Muscle layer of duodenum (tissue), 2 donors: ENCODE results near the gene COL15A1.

Source experiments
- H3K27ac ChIP-seq: one replicate; pipeline ENCODE4 v1.7.0; 2013; ENCODE audit warnings: mild to moderate bottlenecking, low read length
- H3K27me3 ChIP-seq: one replicate; pipeline ENCODE4 v1.7.0; 2013; ENCODE audit warnings: low read depth, mild to moderate bottlenecking, control low read depth, low read length
- H3K36me3 ChIP-seq, 2 donors: one replicate each; pipeline ENCODE4 v1.7.0; 2013; ENCODE audit warnings: low read length in 2 of 2, control low read depth in 1 of 2, mild to moderate bottlenecking in 1 of 2; ENCODE audit not compliant: insufficient read depth in 2 of 2, control insufficient read depth in 1 of 2
- H3K4me1 ChIP-seq, 2 donors: one replicate each; pipeline ENCODE4 v1.7.0; 2013; ENCODE audit warnings: low read length in 2 of 2, mild to moderate bottlenecking in 2 of 2, control low read depth in 1 of 2, moderate library complexity in 1 of 2; ENCODE audit not compliant: insufficient read depth in 2 of 2, control insufficient read depth in 1 of 2
- H3K4me3 ChIP-seq, 2 donors: one replicate each; pipeline ENCODE4 v1.7.0; 2013; ENCODE audit warnings: low read length in 2 of 2, low read depth in 1 of 2, mild to moderate bottlenecking in 1 of 2
- H3K9me3 ChIP-seq, 2 donors: one replicate each; pipeline ENCODE4 v1.7.0; 2013; ENCODE audit warnings: low read length in 2 of 2, control low read depth in 1 of 2, mild to moderate bottlenecking in 1 of 2; ENCODE audit not compliant: control insufficient read depth in 1 of 2
- donor health status: healthy.

COL15A1 gene

GRCh38 chr9:98973576-98973975 lies 29.9 kb downstream of the COL15A1 start:
- Histone ChIP-seq H3K4me3 (no peak overlapping the region), H3K27ac (peak overlapping the region; percentile 72), H3K27me3 (no peaks in the 10 kb centered on the region), H3K9me3 (no peaks in the 10 kb centered on the region), H3K4me1 (peaks cover 17 to 60% of the 10 kb centered on the region in 2 donors), H3K36me3 (no peaks in the 10 kb centered on the region)

DNA sequence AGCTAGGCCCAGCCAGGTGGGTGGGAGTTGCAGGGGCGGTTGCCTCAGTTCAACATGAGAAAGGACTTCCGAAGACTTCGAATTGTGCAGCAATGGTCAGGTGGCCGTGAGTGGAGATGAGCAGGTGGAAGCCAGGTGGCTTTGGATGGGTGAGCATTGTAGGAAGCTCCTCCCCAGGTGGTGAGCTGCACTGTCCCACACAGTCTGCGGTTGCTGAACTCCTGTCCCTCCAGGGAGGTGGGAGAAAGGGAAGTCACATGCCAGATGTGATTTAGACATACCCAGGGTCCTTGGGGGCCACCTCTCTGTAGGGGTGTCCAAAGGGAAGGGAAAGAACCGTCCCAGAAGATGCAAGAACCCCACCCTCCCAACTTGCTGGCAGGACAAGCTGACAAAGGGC lies 30.4 kb downstream of the COL15A1 start:
- peak overlapping the region in 1 of 2 donors; percentile 46 for H3K4me3 ChIP-seq
- peaks cover 17 to 55% of the 10 kb centered on the region in 2 donors for H3K4me1 ChIP-seq
- no peaks in the 10 kb centered on the region for H3K9me3 ChIP-seq
- no peaks in the 10 kb centered on the region for H3K27me3 ChIP-seq
- H3K27ac ChIP-seq, result peak overlapping the region; percentile 72
- H3K36me3 ChIP-seq, result no peaks in the 10 kb centered on the region

DNA sequence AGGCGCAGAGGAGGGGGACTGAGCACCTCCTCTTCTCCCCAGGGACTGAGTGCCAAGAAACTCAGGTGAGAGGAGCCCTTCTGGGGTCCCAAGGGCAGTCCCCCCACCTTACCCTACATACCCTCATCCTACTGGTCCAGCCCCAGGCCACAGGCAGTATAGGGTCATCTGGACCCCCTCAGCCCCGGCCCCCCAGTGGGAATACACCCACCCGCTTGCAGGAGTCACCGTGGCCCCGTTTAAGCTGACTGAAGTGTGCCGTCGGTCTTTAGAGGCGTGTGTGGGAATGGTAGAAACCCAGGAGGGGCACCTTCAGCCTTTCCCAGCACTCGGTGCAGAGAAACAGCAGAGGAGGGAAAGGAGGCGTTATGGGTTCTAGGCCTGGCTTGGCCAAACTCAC lies 30.8 kb downstream of the COL15A1 start:
- peaks cover 17 to 55% of the 10 kb centered on the region in 2 donors for H3K4me1 ChIP-seq
- no peaks in the 10 kb centered on the region for H3K27me3 ChIP-seq
- no peak overlapping the region for H3K27ac ChIP-seq
- H3K4me3 ChIP-seq, result peak overlapping the region in 1 of 2 donors; percentile 46
- no peaks in the 10 kb centered on the region for H3K9me3 ChIP-seq
- H3K36me3 ChIP-seq, result no peaks in the 10 kb centered on the region

DNA sequence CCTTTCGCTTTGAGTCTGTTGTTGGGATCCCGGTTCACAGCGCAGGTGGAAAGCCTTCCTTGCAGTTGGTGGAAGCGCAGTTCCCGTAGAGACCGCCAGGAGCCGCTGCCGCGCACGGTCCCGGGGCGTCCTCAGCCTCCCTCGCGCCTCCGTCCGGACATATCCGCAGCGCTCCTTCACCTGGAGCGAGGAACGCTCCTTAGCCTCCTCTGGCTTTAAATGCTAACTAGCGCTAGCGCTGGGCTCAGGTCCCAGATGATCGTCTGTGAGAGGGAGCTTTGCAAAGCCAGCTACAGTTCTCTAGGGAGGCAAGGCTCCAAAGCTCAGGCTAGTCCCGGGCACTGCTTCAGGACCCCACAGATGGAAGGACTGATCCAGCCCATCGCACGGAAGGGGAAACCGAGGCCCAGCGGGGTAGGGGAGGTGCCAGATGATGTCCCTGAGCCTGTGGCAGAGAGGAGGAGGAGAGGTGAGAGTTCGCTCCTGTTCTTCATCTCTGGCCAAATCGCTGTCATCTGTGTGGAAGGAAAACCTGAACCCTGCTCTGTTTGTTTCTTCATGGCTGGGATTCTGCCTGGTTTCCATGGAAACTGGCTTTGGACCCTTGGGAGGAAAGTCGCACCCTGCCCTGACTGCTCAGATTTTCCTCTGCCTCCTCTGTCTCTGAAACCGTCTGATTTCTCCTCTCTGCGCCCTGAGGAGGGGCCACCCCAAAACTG lies 31.4 kb downstream of the COL15A1 start:
- Histone ChIP-seq H3K4me1 (peaks cover 17 to 55% of the 10 kb centered on the region in 2 donors), H3K9me3 (no peaks in the 10 kb centered on the region), H3K27me3 (no peaks in the 10 kb centered on the region), H3K27ac (peak overlapping the region; percentile 74), H3K36me3 (no peaks in the 10 kb centered on the region), H3K4me3 (peak overlapping the region; percentile 46 to 50)

DNA sequence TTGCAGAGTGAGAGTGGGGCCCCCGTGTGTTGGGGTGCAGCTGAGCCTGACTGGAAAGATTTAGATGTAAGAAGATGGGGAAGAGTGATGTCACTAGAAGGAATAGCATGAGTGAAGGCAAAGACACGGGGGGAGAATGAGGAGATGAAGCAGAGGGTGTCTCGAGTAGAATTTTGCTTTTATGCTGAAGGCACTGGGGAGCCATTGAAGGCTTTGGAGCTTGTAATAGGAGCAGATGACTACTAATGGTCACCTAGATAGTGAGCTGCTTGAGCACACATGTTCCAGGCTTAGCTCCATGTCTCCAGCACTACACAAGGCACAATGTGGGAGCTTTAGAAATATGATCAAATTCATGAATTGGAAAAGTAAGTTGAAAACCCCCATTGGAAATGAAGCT lies 32.1 kb downstream of the COL15A1 start:
- no peaks in the 10 kb centered on the region for H3K9me3 ChIP-seq
- H3K4me3 ChIP-seq, result peak overlapping the region in 1 of 2 donors; percentile 46
- H3K27ac ChIP-seq, result peak overlapping the region; percentile 74
- no peaks in the 10 kb centered on the region for H3K27me3 ChIP-seq
- no peaks in the 10 kb centered on the region for H3K36me3 ChIP-seq
- H3K4me1 ChIP-seq, result peaks cover 17 to 55% of the 10 kb centered on the region in 2 donors

GRCh38 chr9:98977246-98977714 lies 33.6 kb downstream of the COL15A1 start:
- H3K4me3 ChIP-seq, result no peak overlapping the region
- H3K9me3 ChIP-seq, result no peaks in the 10 kb centered on the region
- no peaks in the 10 kb centered on the region for H3K27me3 ChIP-seq
- peaks cover 17 to 45% of the 10 kb centered on the region in 2 donors for H3K4me1 ChIP-seq
- H3K36me3 ChIP-seq, result no peaks in the 10 kb centered on the region
- peak overlapping the region; percentile 19 for H3K27ac ChIP-seq

GRCh38 chr9:98977813-98978212 lies 34.1 kb downstream of the COL15A1 start:
- Histone ChIP-seq H3K36me3 (no peaks in the 10 kb centered on the region), H3K27ac (peak overlapping the region; percentile 19), H3K4me1 (peaks cover 15 to 39% of the 10 kb centered on the region in 2 donors), H3K4me3 (no peak overlapping the region), H3K9me3 (no peaks in the 10 kb centered on the region), H3K27me3 (no peaks in the 10 kb centered on the region)

GRCh38 chr9:98978231-98978681 lies 34.5 kb downstream of the COL15A1 start:
- Histone ChIP-seq H3K27me3 (no peaks in the 10 kb centered on the region), H3K4me3 (no peak overlapping the region), H3K27ac (peak overlapping the region; percentile 27), H3K9me3 (no peaks in the 10 kb centered on the region), H3K36me3 (no peaks in the 10 kb centered on the region), H3K4me1 (peaks cover 10 to 37% of the 10 kb centered on the region in 2 donors)

DNA sequence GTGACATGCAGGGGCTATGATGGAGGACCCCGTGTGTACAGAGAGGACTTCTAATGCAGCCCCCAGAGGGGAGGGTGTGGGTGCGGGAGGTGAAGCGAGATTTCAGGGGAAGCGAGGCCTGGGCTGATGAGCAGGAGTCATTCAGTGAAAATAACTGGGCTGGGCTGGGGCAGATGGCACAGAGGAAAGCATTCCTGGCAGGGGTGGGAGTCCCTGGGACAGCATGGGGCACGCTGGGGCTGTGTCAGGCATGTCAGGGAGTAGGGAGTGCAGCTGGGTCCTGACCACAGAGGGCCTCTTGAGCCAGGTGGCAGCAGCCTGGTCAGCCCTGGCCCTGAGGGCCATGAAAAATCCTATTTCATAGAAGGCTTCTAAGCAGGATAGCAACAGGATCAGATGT lies 36.6 kb downstream of the COL15A1 start:
- H3K4me3 ChIP-seq, result no peak overlapping the region
- H3K27me3 ChIP-seq, result no peaks in the 10 kb centered on the region
- H3K9me3 ChIP-seq, result no peaks in the 10 kb centered on the region
- no peak overlapping the region for H3K27ac ChIP-seq
- H3K36me3 ChIP-seq, result no peaks in the 10 kb centered on the region
- peaks cover 7 to 19% of the 10 kb centered on the region in 2 donors for H3K4me1 ChIP-seq

- Histone ChIP-seq H3K27ac (no peak overlapping the region), H3K36me3 (peaks cover 0 to 3% of the 10 kb centered on the region in 2 donors), H3K4me1 (peaks cover 0 to 15% of the 10 kb centered on the region in 2 donors), H3K9me3 (no peaks in the 10 kb centered on the region), H3K27me3 (no peaks in the 10 kb centered on the region), H3K4me3 (no peak overlapping the region)
Observed at GRCh38 chr9:98983295-98984268, 39.9 kb downstream of the COL15A1 start.

GRCh38 chr9:98985596-98985995 lies 41.9 kb downstream of the COL15A1 start:
- no peaks in the 10 kb centered on the region for H3K9me3 ChIP-seq
- H3K4me1 ChIP-seq, result peaks cover 0 to 25% of the 10 kb centered on the region in 2 donors
- H3K4me3 ChIP-seq, result no peak overlapping the region
- no peaks in the 10 kb centered on the region for H3K27me3 ChIP-seq
- H3K36me3 ChIP-seq, result peaks cover 0 to 19% of the 10 kb centered on the region in 2 donors
- H3K27ac ChIP-seq, result no peak overlapping the region
